Occipital lobe (tissue), 2 donors: ENCODE results near the gene NKX6-2. TPM values are rescaled to one million over a fixed set of nuclear protein-coding genes. Genes with fewer than 3 reads are reported as not detected.
"Not testable (repeated sequence)": the region's sequence is repeated elsewhere in the genome, so short reads cannot be mapped to it uniquely, and the experiment has no call there.

Experiments used
- DNase-seq: peaks from one replicate; lab custom pipeline; 2025; lab: John Stamatoyannopoulos, UW
- total RNA-seq: library from RNA; depleted of rRNA; stranded (reverse); fragments of >200 nt; gene quantifications from one replicate; pipeline ENCODE4 v1.2.3, GENCODE V29; 2014

The NKX6-2 gene
- total RNA-seq, 1 donor from 2014 or later = not detected

GRCh38 chr10:132756591-132756990, 29.4 kb downstream of the NKX6-2 start:
- no peak for DNase-seq

- no peak for DNase-seq
These were observed 30.7 kb downstream of the NKX6-2 start for GRCh38 chr10:132755166-132755711.

GRCh38 chr10:132754071-132754470, 31.9 kb downstream of the NKX6-2 start:
- DNase-seq = no peak

GRCh38 chr10:132753596-132753995, 32.4 kb downstream of the NKX6-2 start:
- DNase-seq = no peak

GRCh38 chr10:132752961-132753360, 33.0 kb downstream of the NKX6-2 start:
- DNase-seq = no peak

GRCh38 chr10:132752378-132752777, 33.6 kb downstream of the NKX6-2 start:
- no peak for DNase-seq

- DNase-seq = no peak
These were observed 35.0 kb downstream of the NKX6-2 start for GRCh38 chr10:132750936-132751335.

- no peak for DNase-seq
These were observed 36.6 kb downstream of the NKX6-2 start for GRCh38 chr10:132749371-132749795.

- no peak for DNase-seq
These were observed 37.2 kb downstream of the NKX6-2 start for GRCh38 chr10:132748545-132749370.

- no peak for DNase-seq
These were observed 37.8 kb downstream of the NKX6-2 start for GRCh38 chr10:132748135-132748534.

- DNase-seq = no peak
These were observed 38.9 kb downstream of the NKX6-2 start for GRCh38 chr10:132746801-132747625.

GRCh38 chr10:132746386-132746785, 39.6 kb downstream of the NKX6-2 start:
- no peak for DNase-seq

GRCh38 chr10:132745971-132746370, 40.0 kb downstream of the NKX6-2 start:
- no peak for DNase-seq

GRCh38 chr10:132745511-132745910, 40.4 kb downstream of the NKX6-2 start:
- DNase-seq = no peak

GRCh38 chr10:132744839-132745238, 41.1 kb downstream of the NKX6-2 start:
- DNase-seq = no peak

- no peak for DNase-seq
These were observed 41.9 kb downstream of the NKX6-2 start for GRCh38 chr10:132743925-132744490.

GRCh38 chr10:132743196-132743924, 42.6 kb downstream of the NKX6-2 start:
- not testable (repeated sequence) for DNase-seq

GRCh38 chr10:132742837-132743194, 43.1 kb downstream of the NKX6-2 start:
- no peak for DNase-seq

- no peak for DNase-seq
These were observed 43.6 kb downstream of the NKX6-2 start for GRCh38 chr10:132742167-132742836.

GRCh38 chr10:132740588-132740987, 45.4 kb downstream of the NKX6-2 start:
- DNase-seq = no peak

GRCh38 chr10:132739225-132739613, 46.7 kb downstream of the NKX6-2 start:
- DNase-seq = no peak
